ENCODE measurements around the gene ZNF444.

The ZNF444 gene

DNA sequence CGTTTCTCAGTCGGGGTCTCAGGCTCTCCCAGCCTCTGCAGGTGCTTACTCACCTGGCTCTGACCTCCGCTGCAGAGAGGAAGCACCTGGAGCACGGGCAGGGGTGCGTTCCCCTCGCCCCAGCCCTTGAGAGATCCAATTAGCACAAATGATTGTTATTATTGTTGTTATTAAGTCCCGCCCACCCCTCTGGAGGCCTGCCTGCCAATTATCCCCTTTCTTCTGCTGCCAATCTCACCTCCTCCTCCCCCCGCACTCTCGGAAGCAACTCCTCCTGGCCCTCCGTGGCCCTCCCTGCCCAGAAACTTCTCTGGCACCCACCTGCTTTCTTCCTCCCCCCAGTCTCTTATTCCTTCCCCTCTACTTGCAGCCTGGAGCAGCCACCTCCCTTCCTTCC, 28.8 kb upstream of the ZNF444 start:
- no peak overlapping the region for H3K4me3 ChIP-seq (ENCODE audit: low read depth, low read length)
- no peak for DNase-seq (ENCODE audit: low read depth)
- in situ Hi-C loops (cut with HindIII; ENCODE audit: low sequenced_read_pairs) = no loop called here
- TF ChIP-seq, protein P1, sequence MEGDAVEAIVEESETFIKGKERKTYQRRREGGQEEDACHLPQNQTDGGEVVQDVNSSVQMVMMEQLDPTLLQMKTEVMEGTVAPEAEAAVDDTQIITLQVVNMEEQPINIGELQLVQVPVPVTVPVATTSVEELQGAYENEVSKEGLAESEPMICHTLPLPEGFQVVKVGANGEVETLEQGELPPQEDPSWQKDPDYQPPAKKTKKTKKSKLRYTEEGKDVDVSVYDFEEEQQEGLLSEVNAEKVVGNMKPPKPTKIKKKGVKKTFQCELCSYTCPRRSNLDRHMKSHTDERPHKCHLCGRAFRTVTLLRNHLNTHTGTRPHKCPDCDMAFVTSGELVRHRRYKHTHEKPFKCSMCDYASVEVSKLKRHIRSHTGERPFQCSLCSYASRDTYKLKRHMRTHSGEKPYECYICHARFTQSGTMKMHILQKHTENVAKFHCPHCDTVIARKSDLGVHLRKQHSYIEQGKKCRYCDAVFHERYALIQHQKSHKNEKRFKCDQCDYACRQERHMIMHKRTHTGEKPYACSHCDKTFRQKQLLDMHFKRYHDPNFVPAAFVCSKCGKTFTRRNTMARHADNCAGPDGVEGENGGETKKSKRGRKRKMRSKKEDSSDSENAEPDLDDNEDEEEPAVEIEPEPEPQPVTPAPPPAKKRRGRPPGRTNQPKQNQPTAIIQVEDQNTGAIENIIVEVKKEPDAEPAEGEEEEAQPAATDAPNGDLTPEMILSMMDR (IDR thresholded peaks at IDR 0.05; ENCODE audit: low read depth, low read length, missing control alignments) = no peak

DNA sequence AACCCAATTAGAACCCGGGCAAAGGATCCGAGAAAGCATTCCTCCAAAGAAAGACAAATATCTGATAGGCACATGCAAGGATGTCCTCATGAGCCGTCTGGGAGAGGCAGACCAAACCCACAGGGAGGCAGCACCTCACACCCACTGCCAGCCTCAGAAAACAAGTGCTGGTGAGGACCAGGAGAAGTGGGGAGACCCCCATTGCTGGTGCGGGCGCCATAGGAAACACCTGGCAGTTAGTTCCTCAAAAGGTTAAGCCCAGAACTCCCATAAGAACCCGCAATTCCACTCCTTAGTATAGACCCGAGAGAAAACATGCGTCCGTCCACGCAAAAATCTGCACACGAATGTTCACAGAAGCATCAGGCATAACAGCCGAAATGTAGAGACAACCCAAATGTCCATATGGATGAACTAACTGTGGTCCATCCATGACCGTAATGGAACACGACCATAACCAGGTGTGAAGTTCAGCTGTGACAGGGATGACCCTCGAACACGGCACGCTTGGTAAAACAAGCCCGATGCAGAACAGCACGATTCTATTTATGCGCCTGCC, 27.9 kb upstream of the ZNF444 start:
- TF ChIP-seq, protein P1 (IDR thresholded peaks at IDR 0.05; ENCODE audit: low read depth, low read length, missing control alignments) = no peak
- in situ Hi-C loops (cut with HindIII; ENCODE audit: low sequenced_read_pairs) = no loop called here

DNA sequence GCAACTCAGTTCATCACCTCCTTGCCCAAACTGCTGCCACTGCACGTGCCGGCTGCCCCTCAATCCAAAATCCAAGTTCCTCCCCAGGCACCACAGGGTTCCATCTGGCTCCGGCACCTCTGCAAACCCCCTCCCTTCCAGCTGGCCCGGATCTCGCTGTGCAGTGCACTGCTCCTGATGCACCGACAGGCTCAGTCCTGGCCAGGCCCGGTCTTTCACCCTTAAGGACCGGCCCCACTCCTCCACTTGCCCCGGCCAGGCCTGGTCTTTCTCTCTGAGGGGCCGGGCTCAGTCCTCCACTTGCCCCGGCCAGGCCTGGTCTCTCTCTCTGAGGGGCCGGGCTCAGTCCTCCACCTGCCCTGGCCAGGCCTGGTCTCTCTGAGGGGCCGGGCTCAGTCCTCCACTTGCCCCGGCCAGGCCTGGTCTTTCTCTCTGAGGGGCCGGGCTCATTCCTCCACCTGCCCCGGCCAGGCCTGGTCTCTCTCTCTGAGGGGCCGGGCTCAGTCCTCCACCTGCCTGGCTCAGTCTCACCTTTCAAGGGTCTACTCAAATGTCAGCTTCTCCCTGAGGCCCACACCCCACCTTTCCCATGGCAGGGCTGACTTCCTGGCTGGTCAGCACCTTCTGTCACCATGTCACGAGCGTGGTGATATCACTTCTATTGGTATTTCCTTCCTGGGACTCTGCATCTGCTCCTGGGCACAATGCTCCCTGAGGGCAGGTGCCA, 26.9 kb upstream of the ZNF444 start:
- in situ Hi-C loops (cut with HindIII; ENCODE audit: low sequenced_read_pairs) = no loop called here
- H3K4me3 ChIP-seq (ENCODE audit: low read depth, low read length) = no peak overlapping the region
- TF ChIP-seq, protein P1 (IDR thresholded peaks at IDR 0.05; ENCODE audit: low read depth, low read length, missing control alignments) = no peak
- DNase-seq (ENCODE audit: low read depth) = no peak

More for the DNA sequence above, 27.9 kb upstream of the ZNF444 start:
- DNase-seq (ENCODE audit: low read depth) = no peak
- H3K4me3 ChIP-seq (ENCODE audit: low read depth, low read length) = no peak overlapping the region

DNA sequence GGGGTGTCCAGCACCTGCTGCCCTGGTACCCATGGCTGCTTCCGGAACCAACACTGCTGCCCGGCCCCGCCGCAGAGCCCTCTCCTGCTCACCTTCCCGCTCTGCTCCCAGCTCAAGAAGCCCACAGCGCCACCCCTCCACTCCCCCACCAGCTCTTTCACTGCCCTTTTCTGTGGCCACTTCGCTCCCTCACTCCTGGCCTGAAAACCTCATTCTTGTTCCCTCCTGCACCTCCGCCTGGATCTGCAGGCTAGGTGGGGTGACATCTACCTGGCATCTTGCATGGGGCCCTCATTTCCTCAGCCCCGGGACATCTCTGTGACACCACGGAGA, 26.3 kb upstream of the ZNF444 start:
- no peak for DNase-seq (ENCODE audit: low read depth)
- no peak overlapping the region for H3K4me3 ChIP-seq (ENCODE audit: low read depth, low read length)
- in situ Hi-C loops (cut with HindIII; ENCODE audit: low sequenced_read_pairs) = no loop called here
- TF ChIP-seq, protein P1 (IDR thresholded peaks at IDR 0.05; ENCODE audit: low read depth, low read length, missing control alignments) = no peak

DNA sequence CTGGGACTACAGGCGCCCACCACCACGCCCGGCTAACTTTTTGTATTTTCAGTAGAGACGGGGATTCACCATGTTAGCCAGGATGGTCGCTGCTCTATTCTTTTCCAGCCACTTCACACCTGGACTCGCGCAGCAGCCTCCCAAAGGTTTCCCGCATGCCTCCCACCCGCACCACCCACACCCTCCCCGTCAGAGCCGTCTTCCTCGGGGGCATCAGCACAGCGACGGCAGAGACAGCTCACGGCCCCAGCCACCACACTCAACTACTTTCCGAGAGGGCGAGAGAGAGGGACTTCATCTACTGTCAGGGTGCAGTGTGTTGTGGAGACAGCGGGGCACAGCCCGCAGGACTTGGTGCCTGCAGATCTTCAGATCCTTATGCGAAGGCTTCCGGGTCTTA, 25.6 kb upstream of the ZNF444 start:
- in situ Hi-C loops (cut with HindIII; ENCODE audit: low sequenced_read_pairs) = no loop called here
- TF ChIP-seq, protein P1 (IDR thresholded peaks at IDR 0.05; ENCODE audit: low read depth, low read length, missing control alignments) = no peak
- no peak for DNase-seq (ENCODE audit: low read depth)
- no peak overlapping the region for H3K4me3 ChIP-seq (ENCODE audit: low read depth, low read length)

DNA sequence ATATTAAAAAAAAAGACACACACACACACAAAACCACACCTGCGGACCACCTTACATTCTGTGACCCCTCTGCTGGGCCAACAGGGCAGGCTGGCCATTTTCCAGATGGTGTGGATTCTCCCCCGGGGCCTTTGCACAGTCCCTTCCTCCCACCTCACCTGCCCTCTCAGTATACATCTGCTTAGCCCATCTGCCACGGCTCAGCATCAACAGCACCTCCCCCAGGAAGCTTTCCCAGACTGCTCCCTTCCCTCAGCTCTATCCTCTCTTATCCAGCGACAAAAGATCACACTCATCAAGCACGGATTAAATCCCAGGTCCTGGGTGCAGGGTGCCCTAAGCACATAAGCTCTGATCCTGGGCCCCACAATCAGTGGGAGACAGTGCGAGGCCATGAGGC, 24.5 kb upstream of the ZNF444 start:
- TF ChIP-seq, protein P1 (IDR thresholded peaks at IDR 0.05; ENCODE audit: low read depth, low read length, missing control alignments) = no peak
- no peak for DNase-seq (ENCODE audit: low read depth)
- no peak overlapping the region for H3K4me3 ChIP-seq (ENCODE audit: low read depth, low read length)
- in situ Hi-C loops (cut with HindIII; ENCODE audit: low sequenced_read_pairs) = no loop called here

Data from astrocyte of the cerebellum (primary cell).